ENCODE results near the gene ADAM12. TPM values are rescaled to one million over a fixed set of nuclear protein-coding genes. Genes with fewer than 3 reads are reported as not detected.

ADAM12 gene
- polyA plus RNA-seq, 1 donor = 2.2 TPM

GRCh38 chr10:126043389-126043788, 344.9 kb downstream of the ADAM12 start:
- H3K4me3 ChIP-seq (ENCODE audit: low read length) = no peak overlapping the region
- H3K9me3 ChIP-seq (ENCODE audit: control insufficient read depth, low read depth, low read length) = no peaks in the 10 kb centered on the region
- H3K27me3 ChIP-seq (ENCODE audit: control insufficient read depth, insufficient read depth, low read length) = no peaks in the 10 kb centered on the region
- no peak overlapping the region for H3K27ac ChIP-seq (ENCODE audit: low read length)
- no peak for DNase-seq
- H3K4me1 ChIP-seq (ENCODE audit: control insufficient read depth, insufficient read depth, low read length) = peaks cover 8% of the 10 kb centered on the region
- no CpG with 5 or more reads among the region's 10 CpGs for WGBS (ENCODE audit: insufficient coverage, low lambda C conversion rate)
- H3K36me3 ChIP-seq (ENCODE audit: control insufficient read depth, insufficient read depth, low read length) = no peaks in the 10 kb centered on the region

GRCh38 chr10:126042906-126043305, 345.4 kb downstream of the ADAM12 start:
- no peaks in the 10 kb centered on the region for H3K36me3 ChIP-seq (ENCODE audit: control insufficient read depth, insufficient read depth, low read length)
- H3K27me3 ChIP-seq (ENCODE audit: control insufficient read depth, insufficient read depth, low read length) = no peaks in the 10 kb centered on the region
- peaks cover 8% of the 10 kb centered on the region for H3K4me1 ChIP-seq (ENCODE audit: control insufficient read depth, insufficient read depth, low read length)
- WGBS (ENCODE audit: insufficient coverage, low lambda C conversion rate) = no CpG with 5 or more reads among the region's 10 CpGs
- no peak overlapping the region for H3K27ac ChIP-seq (ENCODE audit: low read length)
- H3K4me3 ChIP-seq (ENCODE audit: low read length) = no peak overlapping the region
- no peaks in the 10 kb centered on the region for H3K9me3 ChIP-seq (ENCODE audit: control insufficient read depth, low read depth, low read length)
- no peak for DNase-seq

- Histone ChIP-seq H3K36me3 (ENCODE audit: control insufficient read depth, insufficient read depth, low read length) (no peaks in the 10 kb centered on the region), H3K4me3 (ENCODE audit: low read length) (no peak overlapping the region), H3K27ac (ENCODE audit: low read length) (no peak overlapping the region), H3K9me3 (ENCODE audit: control insufficient read depth, low read depth, low read length) (no peaks in the 10 kb centered on the region), H3K4me1 (ENCODE audit: control insufficient read depth, insufficient read depth, low read length) (peaks cover 8% of the 10 kb centered on the region), H3K27me3 (ENCODE audit: control insufficient read depth, insufficient read depth, low read length) (no peaks in the 10 kb centered on the region)
- DNase-seq = no peak
- WGBS (ENCODE audit: insufficient coverage, low lambda C conversion rate) = no CpG with 5 or more reads among the region's 4 CpGs
Measured at GRCh38 chr10:126042354-126042753, 345.9 kb downstream of the ADAM12 start.

GRCh38 chr10:126041804-126042231, 346.5 kb downstream of the ADAM12 start:
- no peaks in the 10 kb centered on the region for H3K36me3 ChIP-seq (ENCODE audit: control insufficient read depth, insufficient read depth, low read length)
- WGBS (ENCODE audit: insufficient coverage, low lambda C conversion rate) = no CpG with 5 or more reads among the region's 12 CpGs
- H3K27me3 ChIP-seq (ENCODE audit: control insufficient read depth, insufficient read depth, low read length) = no peaks in the 10 kb centered on the region
- H3K4me1 ChIP-seq (ENCODE audit: control insufficient read depth, insufficient read depth, low read length) = peaks cover 8% of the 10 kb centered on the region
- no peaks in the 10 kb centered on the region for H3K9me3 ChIP-seq (ENCODE audit: control insufficient read depth, low read depth, low read length)
- H3K27ac ChIP-seq (ENCODE audit: low read length) = no peak overlapping the region
- DNase-seq = peak; percentile 84 to 85
- H3K4me3 ChIP-seq (ENCODE audit: low read length) = no peak overlapping the region

- no peak overlapping the region for H3K27ac ChIP-seq (ENCODE audit: low read length)
- WGBS (ENCODE audit: insufficient coverage, low lambda C conversion rate) = no CpG with 5 or more reads among the region's 4 CpGs
Measured at GRCh38 chr10:126041117-126041516, 347.2 kb downstream of the ADAM12 start.

GRCh38 chr10:126037946-126038345, 350.3 kb downstream of the ADAM12 start:
- Histone ChIP-seq H3K27me3 (ENCODE audit: control insufficient read depth, insufficient read depth, low read length) (no peaks in the 10 kb centered on the region), H3K27ac (ENCODE audit: low read length) (no peak overlapping the region), H3K36me3 (ENCODE audit: control insufficient read depth, insufficient read depth, low read length) (no peaks in the 10 kb centered on the region), H3K4me1 (ENCODE audit: control insufficient read depth, insufficient read depth, low read length) (peaks cover 8% of the 10 kb centered on the region), H3K9me3 (ENCODE audit: control insufficient read depth, low read depth, low read length) (no peaks in the 10 kb centered on the region), H3K4me3 (ENCODE audit: low read length) (no peak overlapping the region)
- WGBS (ENCODE audit: insufficient coverage, low lambda C conversion rate) = no CpG with 5 or more reads among the region's 10 CpGs
- no peak for DNase-seq

More at GRCh38 chr10:126041117-126041516, 347.2 kb downstream of the ADAM12 start:
- Histone ChIP-seq H3K9me3 (ENCODE audit: control insufficient read depth, low read depth, low read length) (no peaks in the 10 kb centered on the region), H3K4me3 (ENCODE audit: low read length) (no peak overlapping the region), H3K27me3 (ENCODE audit: control insufficient read depth, insufficient read depth, low read length) (no peaks in the 10 kb centered on the region), H3K4me1 (ENCODE audit: control insufficient read depth, insufficient read depth, low read length) (peaks cover 8% of the 10 kb centered on the region), H3K36me3 (ENCODE audit: control insufficient read depth, insufficient read depth, low read length) (no peaks in the 10 kb centered on the region)
- no peak for DNase-seq

GRCh38 chr10:126036515-126036914, 351.8 kb downstream of the ADAM12 start:
- DNase-seq = no peak
- H3K9me3 ChIP-seq (ENCODE audit: control insufficient read depth, low read depth, low read length) = no peaks in the 10 kb centered on the region
- H3K36me3 ChIP-seq (ENCODE audit: control insufficient read depth, insufficient read depth, low read length) = no peaks in the 10 kb centered on the region
- H3K27me3 ChIP-seq (ENCODE audit: control insufficient read depth, insufficient read depth, low read length) = no peaks in the 10 kb centered on the region
- no peak overlapping the region for H3K4me3 ChIP-seq (ENCODE audit: low read length)
- H3K27ac ChIP-seq (ENCODE audit: low read length) = no peak overlapping the region
- H3K4me1 ChIP-seq (ENCODE audit: control insufficient read depth, insufficient read depth, low read length) = peaks cover under 1% of the 10 kb centered on the region
- 76% methylated on average over 3 of the region's 5 CpGs for WGBS (ENCODE audit: insufficient coverage, low lambda C conversion rate)

GRCh38 chr10:126034586-126034985, 353.7 kb downstream of the ADAM12 start:
- 100% methylated on average over 1 of the region's 2 CpGs for WGBS (ENCODE audit: insufficient coverage, low lambda C conversion rate)
- DNase-seq = no peak
- Histone ChIP-seq H3K4me3 (ENCODE audit: low read length) (no peak overlapping the region), H3K27me3 (ENCODE audit: control insufficient read depth, insufficient read depth, low read length) (no peaks in the 10 kb centered on the region), H3K36me3 (ENCODE audit: control insufficient read depth, insufficient read depth, low read length) (no peaks in the 10 kb centered on the region), H3K9me3 (ENCODE audit: control insufficient read depth, low read depth, low read length) (no peaks in the 10 kb centered on the region), H3K4me1 (ENCODE audit: control insufficient read depth, insufficient read depth, low read length) (no peaks in the 10 kb centered on the region), H3K27ac (ENCODE audit: low read length) (no peak overlapping the region)

GRCh38 chr10:126029999-126030398, 358.3 kb downstream of the ADAM12 start:
- Histone ChIP-seq H3K4me3 (ENCODE audit: low read length) (no peak overlapping the region), H3K27me3 (ENCODE audit: control insufficient read depth, insufficient read depth, low read length) (no peaks in the 10 kb centered on the region), H3K27ac (ENCODE audit: low read length) (no peak overlapping the region), H3K36me3 (ENCODE audit: control insufficient read depth, insufficient read depth, low read length) (no peaks in the 10 kb centered on the region), H3K9me3 (ENCODE audit: control insufficient read depth, low read depth, low read length) (no peaks in the 10 kb centered on the region), H3K4me1 (ENCODE audit: control insufficient read depth, insufficient read depth, low read length) (no peaks in the 10 kb centered on the region)
- no peak for DNase-seq
- 69% methylated on average over 2 of the region's 3 CpGs for WGBS (ENCODE audit: insufficient coverage, low lambda C conversion rate)

GRCh38 chr10:126027692-126028091, 360.6 kb downstream of the ADAM12 start:
- H3K27me3 ChIP-seq (ENCODE audit: control insufficient read depth, insufficient read depth, low read length) = no peaks in the 10 kb centered on the region
- no peaks in the 10 kb centered on the region for H3K9me3 ChIP-seq (ENCODE audit: control insufficient read depth, low read depth, low read length)
- no peak for DNase-seq
- H3K36me3 ChIP-seq (ENCODE audit: control insufficient read depth, insufficient read depth, low read length) = no peaks in the 10 kb centered on the region
- no peak overlapping the region for H3K4me3 ChIP-seq (ENCODE audit: low read length)
- no peaks in the 10 kb centered on the region for H3K4me1 ChIP-seq (ENCODE audit: control insufficient read depth, insufficient read depth, low read length)
- no CpG with 5 or more reads among the region's 1 CpG for WGBS (ENCODE audit: insufficient coverage, low lambda C conversion rate)
- no peak overlapping the region for H3K27ac ChIP-seq (ENCODE audit: low read length)

- Histone ChIP-seq H3K4me1 (ENCODE audit: control insufficient read depth, insufficient read depth, low read length) (no peaks in the 10 kb centered on the region), H3K36me3 (ENCODE audit: control insufficient read depth, insufficient read depth, low read length) (no peaks in the 10 kb centered on the region), H3K27ac (ENCODE audit: low read length) (no peak overlapping the region), H3K27me3 (ENCODE audit: control insufficient read depth, insufficient read depth, low read length) (no peaks in the 10 kb centered on the region), H3K4me3 (ENCODE audit: low read length) (no peak overlapping the region), H3K9me3 (ENCODE audit: control insufficient read depth, low read depth, low read length) (no peaks in the 10 kb centered on the region)
- DNase-seq = no peak
- no CpG with 5 or more reads among the region's 5 CpGs for WGBS (ENCODE audit: insufficient coverage, low lambda C conversion rate)
Measured at GRCh38 chr10:126022841-126023240, 365.4 kb downstream of the ADAM12 start.
